ENCODE data around the gene SIMC1.
"Not testable (repeated sequence)": the region's sequence is repeated elsewhere in the genome, so short reads cannot be mapped to it uniquely, and the experiment has no call there.

Gene SIMC1

GRCh38 chr5:176235155-176235554 is 3.1 kb upstream of the SIMC1 start:
- DNase-seq (ENCODE audit: low read depth) = not testable (repeated sequence)
- TF ChIP-seq CTCF (IDR thresholded peaks at IDR 0.05; ENCODE audit: control insufficient read depth, insufficient read depth, low read depth, low read length, missing control alignments) = peak; percentile 16

GRCh38 chr5:176238645-176239283 is 540 bp downstream of the SIMC1 start:
- not testable (repeated sequence) for H3K4me3 ChIP-seq (ENCODE audit: control insufficient read depth, low read depth, low read length); DNase-seq (ENCODE audit: low read depth)

More at GRCh38 chr5:176235155-176235554, 3.1 kb upstream of the SIMC1 start:
- not testable (repeated sequence) for H3K4me3 ChIP-seq (ENCODE audit: control insufficient read depth, low read depth, low read length)

GRCh38 chr5:176239304-176239703 is 1.1 kb downstream of the SIMC1 start:
- not testable (repeated sequence) for DNase-seq (ENCODE audit: low read depth); H3K4me3 ChIP-seq (ENCODE audit: control insufficient read depth, low read depth, low read length)

GRCh38 chr5:176244318-176244717 is 6.1 kb downstream of the SIMC1 start:
- not testable (repeated sequence) for H3K4me3 ChIP-seq (ENCODE audit: control insufficient read depth, low read depth, low read length); DNase-seq (ENCODE audit: low read depth)

- DNase-seq (ENCODE audit: low read depth); H3K4me3 ChIP-seq (ENCODE audit: control insufficient read depth, low read depth, low read length): not testable (repeated sequence)
Observed at GRCh38 chr5:176245074-176245473, 6.8 kb downstream of the SIMC1 start.

- H3K4me3 ChIP-seq (ENCODE audit: control insufficient read depth, low read depth, low read length); DNase-seq (ENCODE audit: low read depth): not testable (repeated sequence)
Observed at GRCh38 chr5:176245489-176245888, 7.3 kb downstream of the SIMC1 start.

- DNase-seq (ENCODE audit: low read depth); H3K4me3 ChIP-seq (ENCODE audit: control insufficient read depth, low read depth, low read length): not testable (repeated sequence)
Observed at GRCh38 chr5:176250691-176251090, 12.5 kb downstream of the SIMC1 start.

- not testable (repeated sequence) for H3K4me3 ChIP-seq (ENCODE audit: control insufficient read depth, low read depth, low read length); DNase-seq (ENCODE audit: low read depth)
Observed at GRCh38 chr5:176252171-176252570, 13.9 kb downstream of the SIMC1 start.

- DNase-seq (ENCODE audit: low read depth); H3K4me3 ChIP-seq (ENCODE audit: control insufficient read depth, low read depth, low read length): not testable (repeated sequence)
Observed at GRCh38 chr5:176253370-176254065, 15.3 kb downstream of the SIMC1 start.

- not testable (repeated sequence) for H3K4me3 ChIP-seq (ENCODE audit: control insufficient read depth, low read depth, low read length); DNase-seq (ENCODE audit: low read depth)
Observed at GRCh38 chr5:176254066-176254393, 15.8 kb downstream of the SIMC1 start.

GRCh38 chr5:176257871-176258505 is 19.8 kb downstream of the SIMC1 start:
- DNase-seq (ENCODE audit: low read depth); H3K4me3 ChIP-seq (ENCODE audit: control insufficient read depth, low read depth, low read length): not testable (repeated sequence)

GRCh38 chr5:176260682-176261081 is 22.5 kb downstream of the SIMC1 start:
- not testable (repeated sequence) for DNase-seq (ENCODE audit: low read depth); H3K4me3 ChIP-seq (ENCODE audit: control insufficient read depth, low read depth, low read length)

- not testable (repeated sequence) for H3K4me3 ChIP-seq (ENCODE audit: control insufficient read depth, low read depth, low read length); DNase-seq (ENCODE audit: low read depth)
Observed at GRCh38 chr5:176266448-176266847, 28.2 kb downstream of the SIMC1 start.

GRCh38 chr5:176289018-176289417 is 50.8 kb downstream of the SIMC1 start:
- not testable (repeated sequence) for DNase-seq (ENCODE audit: low read depth); H3K4me3 ChIP-seq (ENCODE audit: control insufficient read depth, low read depth, low read length)

- not testable (repeated sequence) for DNase-seq (ENCODE audit: low read depth); H3K4me3 ChIP-seq (ENCODE audit: control insufficient read depth, low read depth, low read length)
Observed at GRCh38 chr5:176290057-176290840, 52.0 kb downstream of the SIMC1 start.

- H3K4me3 ChIP-seq (ENCODE audit: control insufficient read depth, low read depth, low read length); DNase-seq (ENCODE audit: low read depth): not testable (repeated sequence)
Observed at GRCh38 chr5:176305356-176305755, 67.1 kb downstream of the SIMC1 start.
